Measurements from ENCODE around the gene ZNF740. TPM values are rescaled to one million over a fixed set of nuclear protein-coding genes. Genes with fewer than 3 reads are reported as not detected.

ZNF740 gene
- total and polyA plus RNA-seq, 2 donors from 2014 or later = 11.1 to 58.3 TPM

DNA sequence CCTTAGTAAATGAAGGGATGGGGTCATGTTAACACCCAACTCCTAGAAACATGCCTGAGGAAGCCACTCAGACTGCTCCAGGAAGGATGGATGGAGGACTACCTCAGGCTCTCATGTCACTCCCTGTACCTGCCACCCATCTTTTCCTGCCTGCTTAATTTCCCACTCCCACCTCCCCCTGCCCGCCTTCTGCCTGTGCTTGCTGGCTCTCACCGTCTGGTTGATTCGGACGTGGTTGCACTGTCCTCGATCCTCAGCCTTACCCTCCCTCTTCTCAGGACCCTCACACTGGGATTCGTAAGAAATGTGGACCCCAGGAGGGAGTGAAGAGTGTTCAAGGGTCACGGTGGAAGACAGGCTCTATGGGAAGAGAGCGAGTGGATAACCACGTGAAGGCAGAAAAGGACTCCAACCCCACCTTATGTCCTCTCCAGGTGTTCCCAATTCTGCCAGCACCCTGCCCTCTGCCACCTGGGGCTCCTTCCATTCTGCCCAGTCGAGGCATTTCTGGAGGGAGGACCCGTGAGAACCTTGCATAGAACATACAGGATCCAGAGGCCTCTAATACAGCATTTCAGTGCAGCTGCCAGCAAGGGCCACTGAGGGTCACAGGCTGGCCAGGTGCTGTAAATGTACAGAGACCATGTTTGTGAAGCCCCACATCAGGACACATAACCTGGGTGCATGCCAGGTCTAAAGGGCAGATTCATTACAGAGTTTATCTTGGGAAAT lies 13.6 kb downstream of the ZNF740 start:
- no peak overlapping the region for H3K4me3 ChIP-seq (ENCODE audit: low read length in 3 of 3)
- no peaks in the 10 kb centered on the region for H3K36me3 ChIP-seq (ENCODE audit: control insufficient read depth in 2 of 3, insufficient read depth in 3 of 3, low read length in 3 of 3)
- H3K4me1 ChIP-seq (ENCODE audit: control insufficient read depth in 2 of 3, insufficient read depth in 2 of 3, low read depth in 1 of 3, low read length in 3 of 3) = peaks cover 0 to 15% (median 14%) of the 10 kb centered on the region in 3 donors
- FAIRE-seq = no peak
- TF ChIP-seq, protein P1, sequence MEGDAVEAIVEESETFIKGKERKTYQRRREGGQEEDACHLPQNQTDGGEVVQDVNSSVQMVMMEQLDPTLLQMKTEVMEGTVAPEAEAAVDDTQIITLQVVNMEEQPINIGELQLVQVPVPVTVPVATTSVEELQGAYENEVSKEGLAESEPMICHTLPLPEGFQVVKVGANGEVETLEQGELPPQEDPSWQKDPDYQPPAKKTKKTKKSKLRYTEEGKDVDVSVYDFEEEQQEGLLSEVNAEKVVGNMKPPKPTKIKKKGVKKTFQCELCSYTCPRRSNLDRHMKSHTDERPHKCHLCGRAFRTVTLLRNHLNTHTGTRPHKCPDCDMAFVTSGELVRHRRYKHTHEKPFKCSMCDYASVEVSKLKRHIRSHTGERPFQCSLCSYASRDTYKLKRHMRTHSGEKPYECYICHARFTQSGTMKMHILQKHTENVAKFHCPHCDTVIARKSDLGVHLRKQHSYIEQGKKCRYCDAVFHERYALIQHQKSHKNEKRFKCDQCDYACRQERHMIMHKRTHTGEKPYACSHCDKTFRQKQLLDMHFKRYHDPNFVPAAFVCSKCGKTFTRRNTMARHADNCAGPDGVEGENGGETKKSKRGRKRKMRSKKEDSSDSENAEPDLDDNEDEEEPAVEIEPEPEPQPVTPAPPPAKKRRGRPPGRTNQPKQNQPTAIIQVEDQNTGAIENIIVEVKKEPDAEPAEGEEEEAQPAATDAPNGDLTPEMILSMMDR (IDR thresholded peaks at IDR 0.05; ENCODE audit: borderline replicate concordance, extremely low read depth, insufficient read depth) = no peak
- DNase-seq = no peak
- intact Hi-C loops (cut with DNase I) = loop anchor here (10.0 kb wide), 1 partner anchor 129 kb away; no protein-coding TSS in a partner anchor
- no peak overlapping the region for H3K9ac ChIP-seq (ENCODE audit: low read length in 3 of 3)
- H3K27ac ChIP-seq (ENCODE audit: low read depth in 2 of 2, low read length in 2 of 2) = no peak overlapping the region
- no peaks in the 10 kb centered on the region for H3K27me3 ChIP-seq (ENCODE audit: control insufficient read depth, insufficient read depth, low read length)
- no peaks in the 10 kb centered on the region for H3K9me3 ChIP-seq (ENCODE audit: control insufficient read depth in 2 of 3, insufficient read depth in 1 of 3, low read length in 3 of 3)

DNA sequence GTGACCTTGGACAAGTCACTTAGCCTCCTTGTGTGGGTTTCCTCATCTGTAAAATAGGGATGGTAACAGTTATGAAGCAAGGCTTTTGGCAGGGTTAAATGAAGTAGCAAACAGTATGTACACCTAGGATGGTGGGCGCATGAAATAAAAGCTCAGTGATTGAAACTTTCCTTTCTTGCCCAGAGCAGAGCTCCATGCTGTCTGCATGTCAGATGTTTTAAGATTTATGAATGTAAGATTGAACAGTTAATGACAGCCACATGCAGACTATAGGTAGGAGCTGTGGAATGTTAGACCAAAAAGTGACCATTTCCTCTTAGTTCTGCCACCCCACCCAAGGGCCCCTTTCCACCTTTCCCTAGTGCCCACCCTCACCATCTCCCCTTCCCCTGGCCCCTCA lies 14.5 kb downstream of the ZNF740 start:
- H3K36me3 ChIP-seq (ENCODE audit: control insufficient read depth in 2 of 3, insufficient read depth in 3 of 3, low read length in 3 of 3) = no peaks in the 10 kb centered on the region
- H3K27ac ChIP-seq (ENCODE audit: low read depth in 2 of 2, low read length in 2 of 2) = no peak overlapping the region
- no peak overlapping the region for H3K9ac ChIP-seq (ENCODE audit: low read length in 3 of 3)
- FAIRE-seq (no peak), DNase-seq (no peak)
- intact Hi-C loops (cut with DNase I) = loop anchor here (10.0 kb wide), 1 partner anchor 130 kb away; no protein-coding TSS in a partner anchor
- H3K4me1 ChIP-seq (ENCODE audit: control insufficient read depth in 2 of 3, insufficient read depth in 2 of 3, low read depth in 1 of 3, low read length in 3 of 3) = peaks cover 0 to 15% (median 14%) of the 10 kb centered on the region in 3 donors
- TF ChIP-seq, protein P1 (IDR thresholded peaks at IDR 0.05; ENCODE audit: borderline replicate concordance, extremely low read depth, insufficient read depth) = no peak
- no peak overlapping the region for H3K4me3 ChIP-seq (ENCODE audit: low read length in 3 of 3)
- H3K9me3 ChIP-seq (ENCODE audit: control insufficient read depth in 2 of 3, insufficient read depth in 1 of 3, low read length in 3 of 3) = no peaks in the 10 kb centered on the region
- no peaks in the 10 kb centered on the region for H3K27me3 ChIP-seq (ENCODE audit: control insufficient read depth, insufficient read depth, low read length)

DNA sequence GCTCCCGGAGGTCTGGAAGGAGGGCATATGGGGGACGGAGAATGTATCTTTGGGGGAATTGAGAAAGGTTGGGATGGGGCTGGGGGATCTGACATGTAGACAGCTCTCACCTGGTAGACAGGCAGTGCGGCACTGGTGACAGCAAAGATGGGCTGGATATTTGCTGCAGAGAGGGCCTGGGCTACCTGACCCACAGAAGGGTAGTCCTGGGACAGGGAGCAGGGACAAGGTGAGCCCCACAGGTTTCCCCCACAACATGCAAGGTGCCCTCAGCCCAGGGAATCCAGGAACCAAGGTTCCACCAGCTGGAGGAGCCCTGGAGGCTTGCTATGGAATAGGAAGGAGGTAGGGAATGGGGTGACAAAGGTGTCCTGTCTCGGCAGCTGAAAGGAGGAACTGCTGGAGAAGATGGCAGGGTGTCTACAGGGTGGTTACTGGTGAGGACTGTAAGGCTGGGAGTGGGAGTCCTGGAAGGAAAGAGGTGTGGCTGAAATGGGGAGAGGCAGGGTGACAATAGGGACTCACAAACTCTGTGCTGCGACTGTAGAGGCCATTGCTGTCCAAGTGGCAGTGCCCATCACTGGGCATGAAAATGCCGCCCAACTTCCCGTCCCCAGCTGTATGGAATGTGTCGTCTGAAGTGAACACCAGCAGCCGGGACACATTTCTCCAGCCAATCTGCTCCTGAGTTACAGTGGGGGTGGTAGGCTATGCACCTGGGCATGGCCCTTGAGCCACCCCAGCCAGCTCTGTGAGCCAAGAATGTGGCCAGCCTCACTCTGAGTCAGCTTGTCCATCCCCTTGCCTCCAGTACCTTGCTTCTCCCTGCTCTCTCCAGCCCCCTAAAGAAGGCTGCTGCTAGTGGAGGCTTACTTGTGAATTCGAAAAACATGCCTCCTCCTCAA lies 15.2 kb downstream of the ZNF740 start:
- peaks cover 0 to 14% (median 11%) of the 10 kb centered on the region in 3 donors for H3K4me1 ChIP-seq (ENCODE audit: control insufficient read depth in 2 of 3, insufficient read depth in 2 of 3, low read depth in 1 of 3, low read length in 3 of 3)
- intact Hi-C loops (cut with DNase I) = loop anchor here (10.0 kb wide), 1 partner anchor 131 kb away; no protein-coding TSS in a partner anchor
- DNase-seq (no peak), FAIRE-seq (no peak)
- H3K9ac ChIP-seq (ENCODE audit: low read length in 3 of 3) = no peak overlapping the region
- TF ChIP-seq, protein P1 (IDR thresholded peaks at IDR 0.05; ENCODE audit: borderline replicate concordance, extremely low read depth, insufficient read depth) = no peak
- H3K36me3 ChIP-seq (ENCODE audit: control insufficient read depth in 2 of 3, insufficient read depth in 3 of 3, low read length in 3 of 3) = no peaks in the 10 kb centered on the region
- no peak overlapping the region for H3K27ac ChIP-seq (ENCODE audit: low read depth in 2 of 2, low read length in 2 of 2)
- H3K9me3 ChIP-seq (ENCODE audit: control insufficient read depth in 2 of 3, insufficient read depth in 1 of 3, low read length in 3 of 3) = no peaks in the 10 kb centered on the region
- H3K27me3 ChIP-seq (ENCODE audit: control insufficient read depth, insufficient read depth, low read length) = no peaks in the 10 kb centered on the region
- no peak overlapping the region for H3K4me3 ChIP-seq (ENCODE audit: low read length in 3 of 3)
